A673 (cell line): ENCODE measurements around the gene PCBP4.

Experiments used
- CTCF ChIP-seq: fragments of 300-800, 200-600 bp; sonication (generic); conservative IDR thresholded peaks from 2 replicates; pipeline ENCODE4 v1.5.1; 2017; ENCODE audit warnings: low read depth, mild to moderate bottlenecking, antibody characterized with exemption, low read length, moderate library complexity, mixed read lengths
- EZH2 ChIP-seq: fragments of 200-600 bp; sonication (generic); IDR thresholded peaks from 2 replicates; pipeline ENCODE4 v1.6.1; 2017; ENCODE audit warnings: borderline replicate concordance, low read depth, mild to moderate bottlenecking, mixed read lengths, antibody characterized with exemption, low read length; ENCODE audit not compliant: poor library complexity, severe bottlenecking

DNA sequence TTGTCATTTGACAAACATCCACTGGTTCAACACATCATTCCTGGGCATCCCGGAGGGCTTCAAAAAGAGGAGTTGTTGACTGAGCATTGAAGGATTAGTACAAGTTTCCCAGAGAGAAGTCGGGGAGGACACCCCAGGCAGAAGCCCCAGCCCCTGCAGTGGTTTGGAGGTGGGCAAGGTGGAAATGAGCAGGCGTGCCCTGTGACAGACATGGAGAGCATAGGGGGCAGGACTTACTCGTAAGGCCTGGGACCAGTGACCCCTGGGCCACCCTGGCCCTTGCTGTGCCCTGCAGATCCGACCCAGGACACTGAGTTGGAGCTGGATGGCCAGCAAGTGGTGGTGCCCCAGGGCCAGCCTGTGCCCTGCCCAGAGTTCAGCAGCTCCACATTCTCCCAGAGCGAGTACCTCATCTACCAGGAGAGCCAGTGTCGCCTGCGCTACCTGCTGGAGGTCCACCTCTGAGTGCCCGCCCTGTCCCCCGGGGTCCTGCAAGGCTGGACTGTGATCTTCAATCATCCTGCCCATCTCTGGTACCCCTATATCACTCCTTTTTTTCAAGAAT, 19.2 kb downstream of the PCBP4 start:
- no peak for TF ChIP-seq CTCF
- no peak for TF ChIP-seq EZH2
